K562 (cell line): ENCODE data around the gene ZP3. TPM values are rescaled to one million over a fixed set of nuclear protein-coding genes. Genes with fewer than 3 reads are reported as not detected.

Source experiments
- ARID4B ChIP-seq: sonication (generic); formaldehyde crosslinking; IDR thresholded peaks from 2 replicates; pipeline ENCODE4 v1.8.0; 2022; ENCODE audit warnings: mild to moderate bottlenecking, missing genetic modification reagents
- ATF1 ChIP-seq, 2 experiments: fragments of 450-650 bp in 1 of 2; IDR thresholded peaks; 2 replicates each; pipeline ENCODE4 v1.6.1; 2016; ENCODE audit warnings: missing compliant biosample characterization in 1 of 2, missing genetic modification characterization in 1 of 2
- CBX3 ChIP-seq, 2 experiments: IDR thresholded peaks; 1 replicate in 1 of 2; 2 replicates in 1 of 2; pipeline ENCODE4 v1.6.1; 2012; ENCODE audit warnings: inconsistent platforms in 2 of 2, low read length in 2 of 2, borderline replicate concordance in 1 of 2, control low read depth in 1 of 2
- CHD4 ChIP-seq: fragments of 200-600 bp; sonication (generic); IDR thresholded peaks from 3 replicates; pipeline ENCODE4 v1.6.1; 2012; ENCODE audit warnings: low read depth, mild to moderate bottlenecking, mixed read lengths, low read length, inconsistent platforms; ENCODE audit not compliant: insufficient read depth, insufficient replicate concordance, poor library complexity, severe bottlenecking
- ETV1 ChIP-seq: fragments of 450-650 bp; conservative IDR thresholded peaks from 2 replicates; pipeline ENCODE4 v1.6.1; 2016; ENCODE audit warnings: missing genetic modification characterization, control low read depth, low read depth, missing compliant biosample characterization
- KDM5B ChIP-seq: fragments of 200-600 bp; sonication (generic); IDR thresholded peaks from 2 replicates; pipeline ENCODE4 v1.6.1; 2012; ENCODE audit warnings: low read depth, mild to moderate bottlenecking, moderate library complexity, low read length, control low read depth, inconsistent platforms; ENCODE audit not compliant: insufficient replicate concordance
- NFRKB ChIP-seq: fragments of 450-650 bp; IDR thresholded peaks from 2 replicates; pipeline ENCODE4 v1.6.1; 2016; ENCODE audit warnings: low read depth
- NR1H2 ChIP-seq: sonication (generic); formaldehyde crosslinking; IDR thresholded peaks from 2 replicates; pipeline ENCODE4 v1.4.0; 2020; ENCODE audit warnings: mild to moderate bottlenecking, missing genetic modification reagents
- PYGO2 ChIP-seq: fragments of 450-650 bp; IDR thresholded peaks from 2 replicates; pipeline ENCODE4 v1.6.1; 2016; ENCODE audit warnings: mild to moderate bottlenecking, missing genetic modification characterization, moderate library complexity, missing compliant biosample characterization
- TCF7 ChIP-seq: sonication (generic); IDR thresholded peaks from 2 replicates; pipeline ENCODE4 v1.6.1; 2016; ENCODE audit warnings: antibody characterized with exemption, borderline replicate concordance
- TEAD1 ChIP-seq, 2 experiments: fragments of 450-650 bp in 1 of 2; sonication (generic) in 1 of 2; formaldehyde crosslinking; IDR thresholded peaks; 2 replicates each; pipeline versions ENCODE4 v1.4.0 to v1.8.0; 2020 to 2022; ENCODE audit warnings: mild to moderate bottlenecking in 2 of 2, missing genetic modification reagents in 1 of 2
- TGIF2 ChIP-seq: sonication (generic); formaldehyde crosslinking; IDR thresholded peaks from 2 replicates; pipeline ENCODE4 v1.8.1; 2022; ENCODE audit warnings: mild to moderate bottlenecking, missing genetic modification reagents, moderate library complexity
- ZNF134 ChIP-seq: fragments of 250-450 bp; sonication (Bioruptor Pico); conservative IDR thresholded peaks from 2 replicates; pipeline ENCODE4 v1.4.0; 2020
- ZNF165 ChIP-seq: fragments of 250-450 bp; sonication (Bioruptor Pico); IDR thresholded peaks from 2 replicates; pipeline ENCODE4 v1.4.0; 2020; ENCODE audit warnings: borderline replicate concordance
- ZNF431 ChIP-seq: sonication (generic); formaldehyde crosslinking; IDR thresholded peaks from 2 replicates; pipeline ENCODE4 v1.8.0; 2022; ENCODE audit warnings: mild to moderate bottlenecking, missing genetic modification reagents
- ZNF583 ChIP-seq: fragments of 250-450 bp; sonication (Bioruptor Pico); IDR thresholded peaks from 2 replicates; pipeline ENCODE4 v1.4.0; 2020
- polyA plus RNA-seq, 8 experiments: library from polyadenylated mRNA; depleted of rRNA in 4 of 8; stranded (reverse) in 5 of 8; unstranded in 3 of 8; fragments of >200 nt; fragmentation: Nextera tagmentation in 2 of 8; fragmentation: Illumina TruSeq in 1 of 8; extraction: Ambion mirVana in 2 of 8; extraction: Trizol in 1 of 8; gene quantifications; 2 replicates each; pipeline versions ENCODE4 v1.2.1 to v1.2.3, GENCODE V29; 2011 to 2014; ENCODE audit warnings: inconsistent platforms in 1 of 8, missing spikeins in 1 of 8
- total RNA-seq, 7 experiments: library from RNA; depleted of rRNA in 6 of 7; stranded (reverse); fragments of >200 nt in 6 of 7; fragmentation: Illumina TruSeq in 2 of 7; extraction: Trizol in 2 of 7; gene quantifications; 2 replicates each; pipeline versions ENCODE4 v1.2.1 to v1.2.3, GENCODE V29; 2011 to 2021; ENCODE audit warnings: low replicate concordance in 1 of 7
- TF ChIP-seq, protein P1 (sequence below): fragments of 450-650 bp; IDR thresholded peaks from 2 replicates; pipeline ENCODE4 v1.6.1; 2016; ENCODE audit warnings: borderline replicate concordance
- TF ChIP-seq, protein P2 (sequence below): sonication (generic); formaldehyde crosslinking; IDR thresholded peaks from 2 replicates; pipeline ENCODE4 v1.8.1; 2022; ENCODE audit warnings: missing genetic modification reagents

ZP3 gene
- total and polyA plus RNA-seq, 9 of the 15 experiments (the other 6 are each of a cell fraction or from before 2014, with no cell fraction given) = 1.4 to 3.8 (median 2.4) TPM

- peak; percentile 92 for TF ChIP-seq ARID4B (CRISPR knock-in tag)
- TF ChIP-seq, protein P1, sequence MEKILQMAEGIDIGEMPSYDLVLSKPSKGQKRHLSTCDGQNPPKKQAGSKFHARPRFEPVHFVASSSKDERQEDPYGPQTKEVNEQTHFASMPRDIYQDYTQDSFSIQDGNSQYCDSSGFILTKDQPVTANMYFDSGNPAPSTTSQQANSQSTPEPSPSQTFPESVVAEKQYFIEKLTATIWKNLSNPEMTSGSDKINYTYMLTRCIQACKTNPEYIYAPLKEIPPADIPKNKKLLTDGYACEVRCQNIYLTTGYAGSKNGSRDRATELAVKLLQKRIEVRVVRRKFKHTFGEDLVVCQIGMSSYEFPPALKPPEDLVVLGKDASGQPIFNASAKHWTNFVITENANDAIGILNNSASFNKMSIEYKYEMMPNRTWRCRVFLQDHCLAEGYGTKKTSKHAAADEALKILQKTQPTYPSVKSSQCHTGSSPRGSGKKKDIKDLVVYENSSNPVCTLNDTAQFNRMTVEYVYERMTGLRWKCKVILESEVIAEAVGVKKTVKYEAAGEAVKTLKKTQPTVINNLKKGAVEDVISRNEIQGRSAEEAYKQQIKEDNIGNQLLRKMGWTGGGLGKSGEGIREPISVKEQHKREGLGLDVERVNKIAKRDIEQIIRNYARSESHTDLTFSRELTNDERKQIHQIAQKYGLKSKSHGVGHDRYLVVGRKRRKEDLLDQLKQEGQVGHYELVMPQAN = no peak; the same call in 1 of the 2 replicates
- TF ChIP-seq PYGO2 = no peak
- 0 out of 2 replicates have a peak, but pooled peaks have one; percentile 73 for TF ChIP-seq ZNF431
- no peak for TF ChIP-seq ETV1 (tag)
- no peak for TF ChIP-seq TCF7
- 0 out of 2 replicates have a peak, but pooled peaks have one; percentile 74 for TF ChIP-seq TGIF2 (CRISPR knock-in tag)
- peak in 1 of 2 experiments; percentile 20; a peak in 1 of 3 replicates for TF ChIP-seq CBX3 (IDR thresholded peaks at IDR 0.05; ENCODE audit: borderline replicate concordance in 1 of 2, low read length in 2 of 2)
- 0 out of 2 replicates have a peak, but pooled peaks have one; percentile 38 for TF ChIP-seq ZNF165 (CRISPR knock-in tag)
- TF ChIP-seq NR1H2 = peak; percentile 97
- 0 out of 2 replicates have a peak, but pooled peaks have one; percentile 44 for TF ChIP-seq ZNF134 (CRISPR knock-in tag)
- TF ChIP-seq KDM5B = peak; percentile 75
- TF ChIP-seq TEAD1 (CRISPR knock-in tag; IDR thresholded peaks at IDR 0.05) = peak; percentile 47 to 88; a peak in 2 of 4 replicates
- TF ChIP-seq CHD4 = peak; percentile 29
- TF ChIP-seq NFRKB = no peak; the same call in 1 of the 2 replicates
- TF ChIP-seq ATF1 (CRISPR knock-in tag; IDR thresholded peaks at IDR 0.05) = no peak
- peak; percentile 62; the same call in 1 of the 2 replicates for TF ChIP-seq ATF1 (tag; IDR thresholded peaks at IDR 0.05)
- TF ChIP-seq, protein P2, sequence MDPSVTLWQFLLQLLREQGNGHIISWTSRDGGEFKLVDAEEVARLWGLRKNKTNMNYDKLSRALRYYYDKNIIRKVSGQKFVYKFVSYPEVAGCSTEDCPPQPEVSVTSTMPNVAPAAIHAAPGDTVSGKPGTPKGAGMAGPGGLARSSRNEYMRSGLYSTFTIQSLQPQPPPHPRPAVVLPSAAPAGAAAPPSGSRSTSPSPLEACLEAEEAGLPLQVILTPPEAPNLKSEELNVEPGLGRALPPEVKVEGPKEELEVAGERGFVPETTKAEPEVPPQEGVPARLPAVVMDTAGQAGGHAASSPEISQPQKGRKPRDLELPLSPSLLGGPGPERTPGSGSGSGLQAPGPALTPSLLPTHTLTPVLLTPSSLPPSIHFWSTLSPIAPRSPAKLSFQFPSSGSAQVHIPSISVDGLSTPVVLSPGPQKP = peak; percentile 38; the same call in 1 of the 2 replicates
- peak; percentile 82; the same call in 1 of the 2 replicates for TF ChIP-seq ZNF583
Observed at GRCh38 chr7:76393116-76394031, 31.4 kb upstream of the ZP3 start (continued).
